Testis (tissue), 2 donors: ENCODE data around the gene ABCB8.

Source experiments
- CTCF ChIP-seq, 3 experiments: fragments of 450-650 bp in 2 of 3; fragments of 200-600 bp in 1 of 3; sonication (generic) in 1 of 3; IDR thresholded peaks; one replicate each; pipeline ENCODE4 v1.5.1; 2016 to 2019; ENCODE audit warnings: antibody characterized with exemption in 3 of 3, mild to moderate bottlenecking in 2 of 3, moderate library complexity in 1 of 3
- POLR2A ChIP-seq: fragments of 450-650 bp; IDR thresholded peaks from one replicate; pipeline ENCODE4 v1.6.1; 2017; ENCODE audit warnings: antibody characterized with exemption, mild to moderate bottlenecking, moderate library complexity

- TF ChIP-seq CTCF (IDR thresholded peaks at IDR 0.05) (peak in 1 of 3 experiments; percentile 23), POLR2A (no peak)
These were observed 14.3 kb upstream of the ABCB8 start for GRCh38 chr7:151013733-151014497.
